Endothelial cell of umbilical vein (primary cell): ENCODE data around the gene ADAM17. TPM values are rescaled to one million over a fixed set of nuclear protein-coding genes. Genes with fewer than 3 reads are reported as not detected.

Source experiments
- BruUV-seq: library from RNA; stranded (reverse); fragments of 400-500 nt; replicated peaks from 2 replicates; lab custom pipeline; 2021; lab: Mats Ljungman, UMichigan
- CTCF ChIA-PET: fragments of 300-600, 350-600 bp; sonication (Branson Sonifier 250); formaldehyde crosslinking; loops from one replicate; lab custom pipeline; 2021; ENCODE audit warnings: antibody characterized with exemption, inconsistent platforms; lab: Charles Lee
- POLR2A ChIA-PET: fragments of 300-600, 350-600 bp; sonication (Branson Sonifier 250); formaldehyde crosslinking; loops from one replicate; lab custom pipeline; 2021; ENCODE audit warnings: antibody characterized with exemption, inconsistent platforms; lab: Charles Lee
- DNase-seq: peaks from one replicate; pipeline ENCODE4 v3.0.0-alpha.2; 2011; ENCODE audit warnings: low read depth, low spot score
- FAIRE-seq: peaks from 2 replicates; lab custom pipeline; 2011; peaks lifted over from hg19 to GRCh38; lab: Jason Lieb, UNC
- H2AFZ ChIP-seq: 2 replicates; pipeline ENCODE4 v1.6.0; 2012; ENCODE audit warnings: low read depth, low read length, control low read depth, inconsistent platforms
- H3K27ac ChIP-seq: 2 replicates; pipeline ENCODE4 v1.5.1; 2011; ENCODE audit warnings: low read depth, mild to moderate bottlenecking, control low read depth, low read length, moderate library complexity; ENCODE audit not compliant: insufficient read depth
- H3K27me3 ChIP-seq, 2 experiments: 2 replicates each; pipeline versions ENCODE4 v1.6.0 to v1.6.1; 2011; ENCODE audit warnings: low read length in 2 of 2, mixed read lengths in 1 of 2; ENCODE audit not compliant: control insufficient read depth in 2 of 2, insufficient read depth in 2 of 2
- H3K36me3 ChIP-seq, 2 experiments: 2 replicates in 1 of 2; 3 replicates in 1 of 2; pipeline ENCODE4 v1.5.1; 2011; ENCODE audit warnings: low read length in 2 of 2, mild to moderate bottlenecking in 1 of 2, moderate library complexity in 1 of 2; ENCODE audit not compliant: control insufficient read depth in 2 of 2, insufficient read depth in 2 of 2; ENCODE audit errors: extremely low read depth in 1 of 2
- H3K4me1 ChIP-seq: 3 replicates; pipeline ENCODE4 v1.5.1; 2011; ENCODE audit warnings: mild to moderate bottlenecking, low read length; ENCODE audit not compliant: control insufficient read depth, insufficient read depth; ENCODE audit errors: extremely low read depth
- H3K4me2 ChIP-seq: 2 replicates; pipeline ENCODE4 v1.6.1; 2011; ENCODE audit warnings: low read length, control low read depth, mixed read lengths; ENCODE audit not compliant: insufficient read depth
- H3K4me3 ChIP-seq, 3 experiments: fragments of 200-600 bp in 1 of 3; sonication (generic), shearing (Covaris generic) in 1 of 3; replicated peaks in 1 of 3; 2 replicates each; pipeline ENCODE4 v1.5.1; 2011 to 2016; ENCODE audit warnings: control low read depth in 3 of 3, low read length in 3 of 3, mild to moderate bottlenecking in 2 of 3, inconsistent platforms in 1 of 3, low read depth in 1 of 3, moderate library complexity in 1 of 3; ENCODE audit not compliant: insufficient read depth in 1 of 3
- H3K79me2 ChIP-seq: 2 replicates; pipeline ENCODE4 v1.6.0; 2012; ENCODE audit warnings: low read length, inconsistent platforms; ENCODE audit not compliant: control insufficient read depth, insufficient read depth
- H3K9ac ChIP-seq: replicated peaks from 2 replicates; pipeline ENCODE3; 2011; ENCODE audit warnings: low read length, control low read depth; ENCODE audit not compliant: insufficient read depth; ENCODE audit errors: extremely low read depth
- H3K9me1 ChIP-seq: replicated peaks from 3 replicates; pipeline ENCODE4 v1.6.0; 2011; ENCODE audit warnings: mild to moderate bottlenecking, low read length; ENCODE audit not compliant: control insufficient read depth, insufficient read depth; ENCODE audit errors: extremely low read depth
- H3K9me3 ChIP-seq: replicated peaks from 2 replicates; pipeline ENCODE4 v1.5.1; 2012; ENCODE audit warnings: low read length, inconsistent platforms; ENCODE audit not compliant: control insufficient read depth, insufficient read depth
- H4K20me1 ChIP-seq: replicated peaks from 2 replicates; pipeline ENCODE3; 2011; ENCODE audit warnings: mild to moderate bottlenecking, low read length; ENCODE audit not compliant: control insufficient read depth, insufficient read depth; ENCODE audit errors: extremely low read depth
- EZH2 ChIP-seq: IDR thresholded peaks from 2 replicates; pipeline ENCODE4 v1.6.1; 2012; ENCODE audit warnings: borderline replicate concordance, low read depth, mild to moderate bottlenecking, moderate library complexity, low read length, inconsistent platforms; ENCODE audit not compliant: severe bottlenecking
- FOS ChIP-seq: IDR thresholded peaks from 2 replicates; pipeline ENCODE4 v1.6.1; 2011; ENCODE audit warnings: mild to moderate bottlenecking, low read length, moderate library complexity, borderline replicate concordance; ENCODE audit not compliant: insufficient read depth
- GATA2 ChIP-seq: IDR thresholded peaks from 2 replicates; pipeline ENCODE4 v1.7.0; 2011; ENCODE audit warnings: low read depth, mild to moderate bottlenecking, moderate library complexity, mixed read lengths, low read length; ENCODE audit not compliant: insufficient read length, insufficient read depth
- JUN ChIP-seq: IDR thresholded peaks from 2 replicates; pipeline ENCODE4 v1.6.1; 2011; ENCODE audit warnings: borderline replicate concordance, low read depth; ENCODE audit not compliant: insufficient read length, insufficient read depth
- MYC ChIP-seq: IDR thresholded peaks from one replicate; pipeline ENCODE4 v1.6.1; 2011; ENCODE audit warnings: mild to moderate bottlenecking, low read depth, low read length
- POLR2A ChIP-seq: IDR thresholded peaks from 2 replicates; pipeline ENCODE4 v1.6.1; 2012; ENCODE audit warnings: low read depth, mild to moderate bottlenecking, control low read depth, low read length
- POLR2AphosphoS5 ChIP-seq: IDR thresholded peaks from 2 replicates; pipeline ENCODE4 v1.6.1; 2012; ENCODE audit warnings: low read depth, mild to moderate bottlenecking, control low read depth, low read length, moderate library complexity; ENCODE audit not compliant: insufficient read depth
- dilution Hi-C: fragments of 300-500 bp; cut with MboI; formaldehyde crosslinking; loops from one replicate; pipeline ENCODE4 v1.15.0; 2019; ENCODE audit warnings: low sequenced_read_pairs; ENCODE audit not compliant: extremely low pct_ligation_motif_present
- intact Hi-C: fragments of 100-400 bp; cut with micrococcal nuclease; formaldehyde crosslinking; loops from one replicate; pipeline ENCODE4 v1.10.0; 2022
- polyA plus RNA-seq, 4 experiments: library from polyadenylated mRNA; depleted of rRNA in 3 of 4; stranded (reverse) in 3 of 4; unstranded in 1 of 4; fragments of >200 nt; gene quantifications; 2 replicates each; pipeline versions ENCODE4 v1.2.1 to v1.2.3, GENCODE V29; 2011 to 2012; ENCODE audit warnings: missing spikeins in 1 of 4
- total RNA-seq: library from RNA; stranded (reverse); gene quantifications from 2 replicates; pipeline ENCODE4 v1.2.3, GENCODE V29; 2021
- TF ChIP-seq, protein P1 (sequence below), 2 donors: IDR thresholded peaks; 1 replicate in 1 of 2; 2 replicates in 1 of 2; pipeline ENCODE4 v1.5.1; 2011; ENCODE audit warnings: low read length in 2 of 2, mild to moderate bottlenecking in 2 of 2, moderate library complexity in 2 of 2, control low read depth in 1 of 2, inconsistent platforms in 1 of 2, low read depth in 1 of 2; ENCODE audit not compliant: insufficient read depth in 1 of 2; ENCODE audit errors: extremely low read depth in 1 of 2
- TF ChIP-seq, protein P2 (sequence below): IDR thresholded peaks from 2 replicates; pipeline ENCODE4 v1.6.1; 2011; ENCODE audit not compliant: insufficient read depth, insufficient read length

ADAM17 gene
- total and polyA plus RNA-seq, 2 donors (not counting 3 experiments of a cell fraction or from before 2014, with no cell fraction given), result 10.6 to 57.1 TPM

DNA sequence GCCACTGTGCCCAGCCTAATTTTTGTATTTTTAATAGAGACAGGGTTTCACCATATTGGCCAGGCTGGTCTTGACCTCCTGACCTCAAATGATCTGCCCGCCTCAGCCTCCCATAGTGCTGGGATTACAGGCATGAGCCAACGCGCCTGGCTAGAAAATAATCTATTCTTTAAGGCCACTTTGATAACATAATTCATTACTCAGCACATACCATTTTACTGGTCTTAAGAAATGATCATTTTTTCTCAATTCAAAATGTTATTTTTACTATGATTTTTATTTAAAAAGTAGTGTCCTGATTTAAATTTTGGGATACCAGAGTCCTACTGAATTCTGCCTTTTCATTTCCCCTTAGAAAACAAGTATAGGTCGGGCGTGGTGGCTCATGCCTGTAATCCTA, 27.0 kb upstream of the ADAM17 start:
- dilution Hi-C loops (no loop called here), intact Hi-C loops (no loop called here)
- DNase-seq (no peak), FAIRE-seq (no peak)
- H3K9me3 ChIP-seq, result no peaks in the 10 kb centered on the region
- H3K27ac ChIP-seq, result no peak overlapping the region
- CTCF ChIA-PET, result no interaction called here
- H2AFZ ChIP-seq, result no peak overlapping the region
- H3K9me1 ChIP-seq, result no peaks in the 10 kb centered on the region
- no peak for TF ChIP-seq MYC
- TF ChIP-seq GATA2, result no peak
- TF ChIP-seq JUN, result no peak
- no peak for TF ChIP-seq POLR2A
- TF ChIP-seq EZH2, result no peak
- no peak for TF ChIP-seq POLR2AphosphoS5
- TF ChIP-seq FOS, result no peak
- TF ChIP-seq, protein P1, sequence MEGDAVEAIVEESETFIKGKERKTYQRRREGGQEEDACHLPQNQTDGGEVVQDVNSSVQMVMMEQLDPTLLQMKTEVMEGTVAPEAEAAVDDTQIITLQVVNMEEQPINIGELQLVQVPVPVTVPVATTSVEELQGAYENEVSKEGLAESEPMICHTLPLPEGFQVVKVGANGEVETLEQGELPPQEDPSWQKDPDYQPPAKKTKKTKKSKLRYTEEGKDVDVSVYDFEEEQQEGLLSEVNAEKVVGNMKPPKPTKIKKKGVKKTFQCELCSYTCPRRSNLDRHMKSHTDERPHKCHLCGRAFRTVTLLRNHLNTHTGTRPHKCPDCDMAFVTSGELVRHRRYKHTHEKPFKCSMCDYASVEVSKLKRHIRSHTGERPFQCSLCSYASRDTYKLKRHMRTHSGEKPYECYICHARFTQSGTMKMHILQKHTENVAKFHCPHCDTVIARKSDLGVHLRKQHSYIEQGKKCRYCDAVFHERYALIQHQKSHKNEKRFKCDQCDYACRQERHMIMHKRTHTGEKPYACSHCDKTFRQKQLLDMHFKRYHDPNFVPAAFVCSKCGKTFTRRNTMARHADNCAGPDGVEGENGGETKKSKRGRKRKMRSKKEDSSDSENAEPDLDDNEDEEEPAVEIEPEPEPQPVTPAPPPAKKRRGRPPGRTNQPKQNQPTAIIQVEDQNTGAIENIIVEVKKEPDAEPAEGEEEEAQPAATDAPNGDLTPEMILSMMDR (IDR thresholded peaks at IDR 0.05; ENCODE audit: extremely low read depth in 1 of 2, insufficient read depth in 1 of 2, low read depth in 1 of 2, low read length in 2 of 2), result no peak
- TF ChIP-seq, protein P2, sequence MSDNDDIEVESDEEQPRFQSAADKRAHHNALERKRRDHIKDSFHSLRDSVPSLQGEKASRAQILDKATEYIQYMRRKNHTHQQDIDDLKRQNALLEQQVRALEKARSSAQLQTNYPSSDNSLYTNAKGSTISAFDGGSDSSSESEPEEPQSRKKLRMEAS, result no peak
- H3K36me3 ChIP-seq, result peaks cover 5 to 18% of the 10 kb centered on the region in 2 experiments
- POLR2A ChIA-PET, result interaction anchor here (0.8 kb wide), 1 partner anchor 12 kb away, joined by 3 read pairs; no protein-coding TSS in a partner anchor
- H3K4me1 ChIP-seq, result no peaks in the 10 kb centered on the region
- no TSS peak for BruUV-seq
- no peak overlapping the region for H3K9ac ChIP-seq
- H3K79me2 ChIP-seq, result peaks cover 10% of the 10 kb centered on the region
- no peak overlapping the region for H3K4me2 ChIP-seq
- no peak overlapping the region for H3K4me3 ChIP-seq
- H4K20me1 ChIP-seq, result no peaks in the 10 kb centered on the region
- H3K27me3 ChIP-seq, result no peaks in the 10 kb centered on the region
